ENCODE measurements around the gene SPATA19.

GRCh38 chr11:133816146-133816870 lies 29.0 kb downstream of the SPATA19 start:
- TF ChIP-seq TAF1 (IDR thresholded peaks at IDR 0.05; ENCODE audit: borderline replicate concordance, insufficient read depth, low read length) (no peak), POLR2AphosphoS5 (IDR thresholded peaks at IDR 0.05; ENCODE audit: low read depth, low read length) (no peak), REST (IDR thresholded peaks at IDR 0.05; ENCODE audit: insufficient read depth in 1 of 2, low read depth in 2 of 2, low read length in 2 of 2) (no peak), SIN3A (IDR thresholded peaks at IDR 0.05; ENCODE audit: borderline replicate concordance, insufficient read depth, low read length) (no peak), FOXP2 (optimal IDR thresholded peaks at IDR 0.05; ENCODE audit: borderline replicate concordance, extremely low read depth, extremely low read length, insufficient read depth) (no peak)

All from PFSK-1 (cell line).